Right renal cortex interstitium (tissue), 3 donors: ENCODE results near the gene NFKBIA. TPM values are rescaled to one million over a fixed set of nuclear protein-coding genes. Genes with fewer than 3 reads are reported as not detected.
"Not testable (repeated sequence)": the region's sequence is repeated elsewhere in the genome, so short reads cannot be mapped to it uniquely, and the experiment has no call there.

ENCODE experiments used
- DNase-seq, 3 donors: peaks; one replicate each; pipeline ENCODE4 v3.0.0-alpha.2; 2013; ENCODE audit warnings: low read depth in 3 of 3, low spot score in 2 of 3
- polyA plus RNA-seq, 3 donors: library from polyadenylated mRNA; unstranded; fragments of 120-200 nt; gene quantifications; one replicate each; pipeline ENCODE4 v1.2.1, GENCODE V29; 2013; ENCODE audit not compliant: insufficient read length in 3 of 3

The NFKBIA gene
- polyA plus RNA-seq, result 10 to 100 TPM; 59.1 to 64.4 (median 60.6) TPM

- DNase-seq, result peak; percentile 74 to 77 (median 75)
These were observed at the start of gene NFKBIA for GRCh38 chr14:35404449-35405303. TSS of gene NFKBIA (minus strand) at chr14:35404749. CDS start at chr14:35404644, 105 bp downstream.

- DNase-seq, result no peak
These were observed 41.9 kb upstream of the NFKBIA start for GRCh38 chr14:35446450-35446849.

- DNase-seq, result no peak
These were observed 39.6 kb upstream of the NFKBIA start for GRCh38 chr14:35444104-35444503.

GRCh38 chr14:35441160-35441559, 36.6 kb upstream of the NFKBIA start:
- DNase-seq, result no peak

- DNase-seq, result no peak
These were observed 34.6 kb upstream of the NFKBIA start for GRCh38 chr14:35438910-35439713.

GRCh38 chr14:35438492-35438891, 33.9 kb upstream of the NFKBIA start:
- not testable (repeated sequence) for DNase-seq

GRCh38 chr14:35435177-35435576, 30.6 kb upstream of the NFKBIA start:
- DNase-seq, result no peak

GRCh38 chr14:35433826-35434225, 29.3 kb upstream of the NFKBIA start:
- DNase-seq, result no peak

GRCh38 chr14:35430459-35431199, 26.1 kb upstream of the NFKBIA start:
- no peak for DNase-seq

GRCh38 chr14:35429951-35430350, 25.4 kb upstream of the NFKBIA start:
- no peak for DNase-seq

GRCh38 chr14:35425850-35426249, 21.3 kb upstream of the NFKBIA start:
- no peak for DNase-seq

- DNase-seq, result no peak
These were observed 19.1 kb upstream of the NFKBIA start for GRCh38 chr14:35423621-35424020.

- no peak for DNase-seq
These were observed 15.7 kb upstream of the NFKBIA start for GRCh38 chr14:35420036-35420811.

- DNase-seq, result no peak
These were observed 14.9 kb upstream of the NFKBIA start for GRCh38 chr14:35419429-35419841.

- no peak for DNase-seq
These were observed 13.5 kb upstream of the NFKBIA start for GRCh38 chr14:35418093-35418492.

GRCh38 chr14:35416108-35416750, 11.7 kb upstream of the NFKBIA start:
- no peak for DNase-seq

- no peak for DNase-seq
These were observed 9.8 kb upstream of the NFKBIA start for GRCh38 chr14:35414365-35414764.

- DNase-seq, result no peak
These were observed 7.9 kb upstream of the NFKBIA start for GRCh38 chr14:35412272-35413056.

GRCh38 chr14:35410858-35411257, 6.3 kb upstream of the NFKBIA start:
- DNase-seq, result no peak
